HG02973 (cell line): ENCODE measurements around the gene PCDHB5.
"Not testable (repeated sequence)": the region's sequence is repeated elsewhere in the genome, so short reads cannot be mapped to it uniquely, and the experiment has no call there.

Experiments
- ATAC-seq: cut with Tn5 transposase; IDR thresholded peaks from one replicate; pipeline ENCODE4 v1.9.1; 2021; ENCODE audit warnings: moderate library complexity; ENCODE audit not compliant: unreplicated experiment

Gene PCDHB5

GRCh38 chr5:141135030-141135717 lies at the start of gene PCDHB5:
Gene PCDHB5, plus strand, starts transcription at chr5:141135206. Its CDS starts 229 bp downstream, at chr5:141135435.
- no peak for ATAC-seq

- no peak for ATAC-seq
Observed at GRCh38 chr5:141094481-141095262, 40.3 kb upstream of the PCDHB5 start, which contains the start of gene PCDHB2. Gene PCDHB2, plus strand, starts transcription at chr5:141094615. Its CDS starts 176 bp downstream, at chr5:141094791.

- no peak for ATAC-seq
Observed at GRCh38 chr5:141095263-141095641, 39.8 kb upstream of the PCDHB5 start.

- not testable (repeated sequence) for ATAC-seq
Observed at GRCh38 chr5:141096181-141096580, 38.8 kb upstream of the PCDHB5 start.

- not testable (repeated sequence) for ATAC-seq
Observed at GRCh38 chr5:141096586-141096985, 38.4 kb upstream of the PCDHB5 start.

GRCh38 chr5:141100243-141100805 lies 34.7 kb upstream of the PCDHB5 start, which contains the start of gene PCDHB3:
Gene PCDHB3, plus strand, starts transcription at chr5:141100473. Its CDS starts 177 bp downstream, at chr5:141100650.
- ATAC-seq: no peak

GRCh38 chr5:141101059-141101458 lies 33.9 kb upstream of the PCDHB5 start:
- ATAC-seq: no peak

GRCh38 chr5:141102070-141102469 lies 32.9 kb upstream of the PCDHB5 start:
- ATAC-seq: not testable (repeated sequence)

GRCh38 chr5:141102471-141102870 lies 32.5 kb upstream of the PCDHB5 start:
- not testable (repeated sequence) for ATAC-seq

- ATAC-seq: no peak
Observed at GRCh38 chr5:141105350-141105749, 29.7 kb upstream of the PCDHB5 start.

- ATAC-seq: no peak
Observed at GRCh38 chr5:141119250-141119649, 15.8 kb upstream of the PCDHB5 start.

- no peak for ATAC-seq
Observed at GRCh38 chr5:141121563-141121962, 13.4 kb upstream of the PCDHB5 start, which contains the start of gene PCDHB4. Gene PCDHB4, plus strand, starts transcription at chr5:141121818. Its CDS starts 181 bp downstream, at chr5:141121999.

GRCh38 chr5:141121985-141122384 lies 13.0 kb upstream of the PCDHB5 start:
- ATAC-seq: no peak

- ATAC-seq: not testable (repeated sequence)
Observed at GRCh38 chr5:141123396-141124135, 11.4 kb upstream of the PCDHB5 start.

- ATAC-seq: no peak
Observed at GRCh38 chr5:141127305-141127704, 7.7 kb upstream of the PCDHB5 start.

GRCh38 chr5:141135718-141136266 lies 786 bp downstream of the PCDHB5 start:
- ATAC-seq: no peak

GRCh38 chr5:141137346-141137745 lies 2.3 kb downstream of the PCDHB5 start:
- ATAC-seq: not testable (repeated sequence)

GRCh38 chr5:141149812-141150211 lies 14.8 kb downstream of the PCDHB5 start, which contains the start of gene PCDHB6:
Gene PCDHB6, plus strand, starts transcription at chr5:141150057. Its CDS starts 201 bp downstream, at chr5:141150258.
- ATAC-seq: no peak

- no peak for ATAC-seq
Observed at GRCh38 chr5:141150224-141150992, 15.4 kb downstream of the PCDHB5 start.

- ATAC-seq: no peak
Observed at GRCh38 chr5:141150993-141151325, 16.0 kb downstream of the PCDHB5 start.
